MM.1S (cell line): ENCODE data around the gene RIPOR3.
"Not testable (repeated sequence)": the region's sequence is repeated elsewhere in the genome, so short reads cannot be mapped to it uniquely, and the experiment has no call there.

Experiments
- EZH2 ChIP-seq: fragments of 300-600 bp; sonication (generic); optimal IDR thresholded peaks from 2 replicates; pipeline ENCODE3; 2017; ENCODE audit warnings: low read depth, mild to moderate bottlenecking, antibody characterized with exemption, low read length, mixed read lengths
- TF ChIP-seq, protein P1 (sequence below): fragments of 300-600 bp; sonication (generic); IDR thresholded peaks from 2 replicates; pipeline ENCODE4 v1.5.1; 2016; ENCODE audit warnings: antibody characterized with exemption, low read length, mixed read lengths

DNA sequence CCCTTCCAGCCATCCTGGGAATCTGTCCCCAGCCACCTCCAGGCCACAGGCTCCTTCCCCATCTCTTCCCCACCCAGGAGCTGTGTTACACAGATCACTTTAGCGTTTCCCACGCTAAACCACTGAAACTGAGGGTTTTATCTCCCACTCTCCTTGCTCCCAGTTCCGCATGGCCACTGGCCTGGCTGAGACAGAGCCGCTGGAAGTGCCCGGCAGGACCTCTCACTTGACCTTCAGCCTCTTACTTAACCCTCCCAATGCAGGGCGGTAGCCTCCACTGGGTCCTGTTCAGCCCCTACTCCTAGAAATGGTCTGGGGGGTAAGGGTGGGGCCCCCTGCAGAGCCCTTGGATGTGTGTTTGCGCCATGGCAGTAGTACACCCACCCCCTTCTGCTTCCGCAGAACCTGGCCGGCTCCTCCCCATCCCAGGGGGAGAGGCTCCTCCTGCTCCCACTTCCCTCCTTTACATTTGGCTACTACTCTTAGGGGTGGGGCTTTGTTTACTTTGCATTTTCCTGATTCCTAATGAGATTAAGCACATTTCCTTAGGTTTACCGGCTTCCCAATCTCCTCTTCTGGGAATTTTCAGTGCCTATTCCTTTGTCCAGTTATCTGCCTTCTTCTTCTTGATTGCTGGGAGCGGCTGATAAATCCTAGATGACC is 49.6 kb downstream of the RIPOR3 start:
- TF ChIP-seq EZH2 = not testable (repeated sequence)
- TF ChIP-seq, protein P1, sequence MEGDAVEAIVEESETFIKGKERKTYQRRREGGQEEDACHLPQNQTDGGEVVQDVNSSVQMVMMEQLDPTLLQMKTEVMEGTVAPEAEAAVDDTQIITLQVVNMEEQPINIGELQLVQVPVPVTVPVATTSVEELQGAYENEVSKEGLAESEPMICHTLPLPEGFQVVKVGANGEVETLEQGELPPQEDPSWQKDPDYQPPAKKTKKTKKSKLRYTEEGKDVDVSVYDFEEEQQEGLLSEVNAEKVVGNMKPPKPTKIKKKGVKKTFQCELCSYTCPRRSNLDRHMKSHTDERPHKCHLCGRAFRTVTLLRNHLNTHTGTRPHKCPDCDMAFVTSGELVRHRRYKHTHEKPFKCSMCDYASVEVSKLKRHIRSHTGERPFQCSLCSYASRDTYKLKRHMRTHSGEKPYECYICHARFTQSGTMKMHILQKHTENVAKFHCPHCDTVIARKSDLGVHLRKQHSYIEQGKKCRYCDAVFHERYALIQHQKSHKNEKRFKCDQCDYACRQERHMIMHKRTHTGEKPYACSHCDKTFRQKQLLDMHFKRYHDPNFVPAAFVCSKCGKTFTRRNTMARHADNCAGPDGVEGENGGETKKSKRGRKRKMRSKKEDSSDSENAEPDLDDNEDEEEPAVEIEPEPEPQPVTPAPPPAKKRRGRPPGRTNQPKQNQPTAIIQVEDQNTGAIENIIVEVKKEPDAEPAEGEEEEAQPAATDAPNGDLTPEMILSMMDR = not testable (repeated sequence)
